A673 (cell line): ENCODE measurements around the gene FLRT1.

Experiments
- EZH2 ChIP-seq: fragments of 200-600 bp; sonication (generic); IDR thresholded peaks from 2 replicates; pipeline ENCODE4 v1.6.1; 2017; ENCODE audit warnings: borderline replicate concordance, low read depth, mild to moderate bottlenecking, mixed read lengths, antibody characterized with exemption, low read length; ENCODE audit not compliant: poor library complexity, severe bottlenecking
- TF ChIP-seq, protein P1 (sequence below): fragments of 300-800, 200-600 bp; sonication (generic); conservative IDR thresholded peaks from 2 replicates; pipeline ENCODE4 v1.5.1; 2017; ENCODE audit warnings: low read depth, mild to moderate bottlenecking, antibody characterized with exemption, low read length, moderate library complexity, mixed read lengths

DNA sequence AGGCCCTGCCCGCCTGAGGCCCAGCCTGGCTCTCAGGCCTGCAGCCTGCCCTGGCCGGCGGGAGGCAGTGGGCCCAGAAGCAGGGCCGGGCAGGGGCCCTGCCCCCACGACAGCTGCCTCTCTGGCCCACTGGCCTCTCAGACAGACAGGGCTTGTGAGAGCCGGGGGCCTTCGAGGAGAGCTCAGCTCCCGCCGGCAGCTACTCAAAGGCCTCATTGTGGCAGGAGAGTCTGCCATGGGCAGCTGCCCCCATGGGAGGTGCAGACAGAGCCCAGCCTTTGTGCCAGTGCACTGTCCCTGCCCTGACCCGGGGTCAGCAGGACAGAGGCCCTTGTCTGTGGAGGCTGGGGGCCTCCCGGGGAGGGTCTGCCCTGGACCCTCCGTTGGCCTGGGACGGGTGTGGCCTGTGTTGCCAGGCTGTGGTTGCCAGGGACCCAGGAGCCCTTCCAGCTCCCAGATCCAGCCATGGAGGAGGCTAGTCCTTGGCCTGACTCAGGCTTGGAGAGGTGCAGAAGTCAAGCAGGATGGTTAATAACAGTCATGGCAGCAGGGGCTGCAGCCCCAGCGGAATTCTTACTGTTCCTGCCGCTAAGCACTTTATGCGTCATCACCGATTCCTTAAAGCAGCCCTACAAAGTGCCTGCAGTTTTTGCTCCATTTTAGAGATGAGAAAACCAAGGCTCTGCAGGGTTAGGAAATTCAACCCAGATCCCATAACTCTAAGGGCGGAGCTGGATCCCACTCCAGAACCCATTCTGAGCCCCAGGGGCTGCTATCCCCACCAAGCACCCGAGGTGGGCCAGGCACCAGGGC is 12.5 kb downstream of the FLRT1 start:
- TF ChIP-seq, protein P1, sequence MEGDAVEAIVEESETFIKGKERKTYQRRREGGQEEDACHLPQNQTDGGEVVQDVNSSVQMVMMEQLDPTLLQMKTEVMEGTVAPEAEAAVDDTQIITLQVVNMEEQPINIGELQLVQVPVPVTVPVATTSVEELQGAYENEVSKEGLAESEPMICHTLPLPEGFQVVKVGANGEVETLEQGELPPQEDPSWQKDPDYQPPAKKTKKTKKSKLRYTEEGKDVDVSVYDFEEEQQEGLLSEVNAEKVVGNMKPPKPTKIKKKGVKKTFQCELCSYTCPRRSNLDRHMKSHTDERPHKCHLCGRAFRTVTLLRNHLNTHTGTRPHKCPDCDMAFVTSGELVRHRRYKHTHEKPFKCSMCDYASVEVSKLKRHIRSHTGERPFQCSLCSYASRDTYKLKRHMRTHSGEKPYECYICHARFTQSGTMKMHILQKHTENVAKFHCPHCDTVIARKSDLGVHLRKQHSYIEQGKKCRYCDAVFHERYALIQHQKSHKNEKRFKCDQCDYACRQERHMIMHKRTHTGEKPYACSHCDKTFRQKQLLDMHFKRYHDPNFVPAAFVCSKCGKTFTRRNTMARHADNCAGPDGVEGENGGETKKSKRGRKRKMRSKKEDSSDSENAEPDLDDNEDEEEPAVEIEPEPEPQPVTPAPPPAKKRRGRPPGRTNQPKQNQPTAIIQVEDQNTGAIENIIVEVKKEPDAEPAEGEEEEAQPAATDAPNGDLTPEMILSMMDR = no peak
- TF ChIP-seq EZH2 = no peak
